SK-N-SH (cell line): Measurements from ENCODE around the gene GULP1. TPM values are rescaled to one million over a fixed set of nuclear protein-coding genes. Genes with fewer than 3 reads are reported as not detected.

Source experiments
- CTCF ChIA-PET: fragments of 300-600, 350-600 bp; formaldehyde crosslinking; extraction: SDS; loops from one replicate; lab custom pipeline; 2021; lab: Yijun Ruan, JAX
- POLR2A ChIA-PET: fragments of 350-600 bp; sonication (Branson Sonifier 250); formaldehyde crosslinking; extraction: SDS; loops from one replicate; lab custom pipeline; 2020; ENCODE audit warnings: antibody characterized with exemption, inconsistent platforms; lab: Yijun Ruan, JAX
- DNase-seq: peaks from one replicate; pipeline ENCODE4 v3.0.0; 2012
- H2AFZ ChIP-seq: fragments of 200-600 bp; sonication (generic); 2 replicates; pipeline ENCODE4 v1.8.1; 2016; ENCODE audit warnings: antibody characterized with exemption, mild to moderate bottlenecking, low read depth
- H3F3A ChIP-seq: fragments of 200-600 bp; sonication (generic); replicated peaks from 2 replicates; pipeline ENCODE3; 2016; ENCODE audit warnings: antibody characterized with exemption, mild to moderate bottlenecking; ENCODE audit not compliant: insufficient read depth
- H3K27ac ChIP-seq, 2 experiments: fragments of 200-500 bp in 1 of 2; fragments of 200-600 bp in 1 of 2; sonication (Bioruptor generic) in 1 of 2; sonication (generic), shearing (Covaris generic) in 1 of 2; 2 replicates each; pipeline versions ENCODE4 v1.5.1 to v1.6.1; 2014 to 2016; ENCODE audit warnings: low read depth in 2 of 2, inconsistent platforms in 1 of 2, low read length in 1 of 2, mild to moderate bottlenecking in 1 of 2, mixed read lengths in 1 of 2
- H3K27me3 ChIP-seq: fragments of 200-600 bp; sonication (generic), shearing (Covaris generic); 2 replicates; pipeline ENCODE4 v1.6.1; 2016; ENCODE audit warnings: mixed run types; ENCODE audit not compliant: insufficient read depth
- H3K36me3 ChIP-seq, 2 experiments: fragments of 200-500 bp in 1 of 2; fragments of 200-600 bp in 1 of 2; sonication (Bioruptor generic) in 1 of 2; sonication (generic) in 1 of 2; replicated peaks in 1 of 2; 2 replicates each; pipeline versions ENCODE3 to v1.5.1; 2014 to 2016; ENCODE audit warnings: low read length in 1 of 2, mild to moderate bottlenecking in 1 of 2; ENCODE audit not compliant: insufficient read depth in 2 of 2, control insufficient read depth in 1 of 2
- H3K4me1 ChIP-seq, 2 experiments: fragments of 200-500 bp in 1 of 2; fragments of 200-600 bp in 1 of 2; sonication (Bioruptor generic) in 1 of 2; sonication (generic), shearing (Covaris generic) in 1 of 2; 2 replicates each; pipeline versions ENCODE4 v1.5.1 to v1.6.1; 2014 to 2016; ENCODE audit warnings: low read depth in 1 of 2, low read length in 1 of 2, mixed run types in 1 of 2; ENCODE audit not compliant: insufficient read depth in 2 of 2, control insufficient read depth in 1 of 2
- H3K4me2 ChIP-seq: fragments of 200-600 bp; sonication (generic), shearing (Covaris generic); 2 replicates; pipeline ENCODE4 v1.6.1; 2017; ENCODE audit warnings: mixed run types
- H3K4me3 ChIP-seq, 2 experiments: fragments of 200-500 bp in 1 of 2; fragments of 200-600 bp in 1 of 2; sonication (Bioruptor generic) in 1 of 2; sonication (generic), shearing (Covaris generic) in 1 of 2; 2 replicates each; pipeline versions ENCODE4 v1.5.1 to v1.8.1; 2014 to 2016; ENCODE audit warnings: low read depth in 2 of 2, inconsistent platforms in 1 of 2, low read length in 1 of 2, mild to moderate bottlenecking in 1 of 2, mixed read lengths in 1 of 2, moderate library complexity in 1 of 2
- H3K79me2 ChIP-seq: fragments of 200-600 bp; sonication (generic); 2 replicates; pipeline ENCODE4 v1.8.1; 2017; ENCODE audit warnings: mild to moderate bottlenecking; ENCODE audit not compliant: insufficient read depth
- H3K9ac ChIP-seq: fragments of 200-600 bp; sonication (generic); 2 replicates; pipeline ENCODE4 v1.6.1; 2017; ENCODE audit warnings: mixed run types
- H3K9me2 ChIP-seq: fragments of 200-600 bp; sonication (generic); 2 replicates; pipeline ENCODE4 v1.6.1; 2017; ENCODE audit warnings: mixed run types
- H3K9me3 ChIP-seq: fragments of 200-600 bp; sonication (generic); 2 replicates; pipeline ENCODE4 v1.6.1; 2017; ENCODE audit warnings: mixed run types, mild to moderate bottlenecking, moderate library complexity
- H4K20me1 ChIP-seq: fragments of 200-600 bp; sonication (generic); 2 replicates; pipeline ENCODE4 v1.6.1; 2017; ENCODE audit warnings: mild to moderate bottlenecking, mixed run types; ENCODE audit not compliant: insufficient read depth
- CHD2 ChIP-seq: fragments of 150-350 bp; IDR thresholded peaks from 2 replicates; pipeline ENCODE4 v1.6.1; 2018; ENCODE audit warnings: low read length; ENCODE audit not compliant: partially characterized antibody
- ELF1 ChIP-seq: IDR thresholded peaks from 2 replicates; pipeline ENCODE4 v1.4.0; 2012
- EP300 ChIP-seq, 2 experiments: IDR thresholded peaks; 2 replicates each; pipeline versions ENCODE4 v1.4.0 to v1.6.1; 2012; ENCODE audit warnings: borderline replicate concordance in 1 of 2, low read depth in 1 of 2, low read length in 1 of 2
- FOXM1 ChIP-seq: IDR thresholded peaks from 2 replicates; pipeline ENCODE4 v1.4.0; 2012; ENCODE audit warnings: low read depth, mild to moderate bottlenecking
- GATA2 ChIP-seq: sonication (generic); formaldehyde crosslinking; IDR thresholded peaks from 2 replicates; pipeline ENCODE4 v1.5.0; 2020; ENCODE audit warnings: mild to moderate bottlenecking, missing genetic modification reagents
- IRF3 ChIP-seq: fragments of 150-350 bp; IDR thresholded peaks from 2 replicates; pipeline ENCODE4 v1.6.1; 2016; ENCODE audit warnings: mild to moderate bottlenecking, low read depth, low read length
- RFX5 ChIP-seq: IDR thresholded peaks from 2 replicates; pipeline ENCODE4 v1.6.1; 2012; ENCODE audit warnings: mild to moderate bottlenecking, improper control_type of control experiment, low read length
- YY1 ChIP-seq: IDR thresholded peaks from 2 replicates; pipeline ENCODE4 v1.4.0; 2012; ENCODE audit warnings: low read depth, mild to moderate bottlenecking
- WGBS: methylation state at CpG from one replicate; pipeline ENCODE4 v1.1.6; 2017; ENCODE audit warnings: low lambda C conversion rate; 5-methylcytosine and 5-hydroxymethylcytosine counted together
- polyA plus RNA-seq, 3 experiments: library from polyadenylated mRNA; depleted of rRNA; stranded (reverse); fragments of >200 nt; gene quantifications; 2 replicates each; pipeline ENCODE4 v1.2.3, GENCODE V29; 2012
- small RNA-seq, 7 experiments: library from RNA; depleted of rRNA; stranded (forward); fragments of <200 nt; gene quantifications; one replicate each; pipeline ENCODE3, GENCODE V24; 2012

The GULP1 gene
- polyA plus RNA-seq, 1 of the 3 experiments (the other 2 are of a cell fraction): 33.8 TPM

DNA sequence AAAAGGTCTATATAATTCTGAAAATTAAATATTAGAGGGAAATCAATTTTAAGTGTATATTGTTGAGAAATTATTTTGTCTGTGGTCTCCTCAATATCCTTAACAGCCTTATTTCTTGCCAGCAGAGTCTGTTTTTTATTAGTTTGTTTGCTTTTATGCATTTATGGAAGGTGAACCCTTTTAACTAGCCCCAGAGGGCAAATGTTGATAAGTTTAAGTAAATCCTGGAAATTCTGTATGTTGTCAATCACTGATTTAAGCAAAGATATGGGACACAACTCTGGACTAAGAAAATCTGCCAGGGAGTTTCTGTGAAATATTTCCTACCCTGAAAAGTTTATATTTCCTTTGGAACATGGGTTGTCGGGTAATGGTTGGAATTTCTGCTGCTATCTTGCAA lies 343.0 kb downstream of the GULP1 start:
- H3K4me1 ChIP-seq: peaks cover 0 to 2% of the 10 kb centered on the region in 2 experiments; a peak in 2 of 4 replicates
- H3K27me3 ChIP-seq: no peaks in the 10 kb centered on the region
- no peak overlapping the region for H3K4me2 ChIP-seq
- no peak overlapping the region for H3K9ac ChIP-seq
- no peaks in the 10 kb centered on the region for H4K20me1 ChIP-seq
- WGBS: 94% methylated on average over 1 of the region's 1 CpG
- H2AFZ ChIP-seq: no peak overlapping the region
- no peaks in the 10 kb centered on the region for H3K79me2 ChIP-seq
- no peaks in the 10 kb centered on the region for H3K9me2 ChIP-seq
- ChIA-PET CTCF (no interaction called here), POLR2A (no interaction called here)
- TF ChIP-seq YY1 (no peak), ELF1 (no peak), EP300 (IDR thresholded peaks at IDR 0.05; ENCODE audit: borderline replicate concordance in 1 of 2, low read depth in 1 of 2, low read length in 1 of 2) (peak in 1 of 2 experiments; percentile 56; a peak in 1 of 4 replicates), RFX5 (no peak), FOXM1 (no peak), GATA2 (CRISPR knock-in tag) (peak; percentile 73; the same call in 1 of the 2 replicates), IRF3 (no peak), CHD2 (no peak)
- H3K4me3 ChIP-seq: no peak overlapping the region
- H3F3A ChIP-seq: no peaks in the 10 kb centered on the region
- no peak for DNase-seq
- H3K27ac ChIP-seq: peak overlapping the region in 1 of 2 experiments; percentile 73; a peak in 2 of 4 replicates
- H3K36me3 ChIP-seq: no peaks in the 10 kb centered on the region
- H3K9me3 ChIP-seq: no peaks in the 10 kb centered on the region

Small RNA genes lying within 50 kb of the gene (small RNA-seq; reads per million reads assigned to genes)
- gene MIR561 (0.29 to 532 (median 87.5) reads per million in 7 experiments), gene RNA5SP114 (0 to 2.8 (median 0) reads per million in 7 experiments)
